ENCODE results near the gene FHIT. TPM values are rescaled to one million over a fixed set of nuclear protein-coding genes. Genes with fewer than 3 reads are reported as not detected.

The FHIT gene
- total and polyA plus RNA-seq, 10 of the 15 experiments (the other 5 are each of a cell fraction or from before 2014, with no cell fraction given), result 4.2 to 14.9 (median 9.4) TPM

GRCh38 chr3:59839283-59839682 is 1412.0 kb downstream of the FHIT start:
- ChIA-PET RAD21 (ENCODE audit: unreplicated experiment) (interaction anchor here (0.7 kb wide), 1 partner anchor 958 kb away, joined by 3 read pairs; no protein-coding TSS in a partner anchor), CTCF (interaction anchor here (1.5 kb wide), 1 partner anchor 18 kb away, joined by 4 read pairs; no protein-coding TSS in a partner anchor), POLR2A (no interaction called here), SMC1A (ENCODE audit: uncharacterized antibody, unreplicated experiment) (interaction anchor here (1.1 kb wide), 1 partner anchor 10 kb away, joined by 4 read pairs; no protein-coding TSS in a partner anchor)
- peaks cover 6% of the 10 kb centered on the region for H3K4me1 ChIP-seq (ENCODE audit: control insufficient read depth, insufficient read depth, low read length)
- H3K4me2 ChIP-seq (ENCODE audit: control insufficient read depth, insufficient read depth), result no peak overlapping the region
- no peaks in the 10 kb centered on the region for H3K79me2 ChIP-seq (ENCODE audit: control insufficient read depth, insufficient read depth, low read length)
- DNase-seq (ENCODE audit: low read depth, low spot score) (no peak), FAIRE-seq (no peak), ATAC-seq (peak; percentile 35)
- intact Hi-C loops (cut with micrococcal nuclease; ENCODE audit: unreplicated experiment) (no loop called here), in situ Hi-C loops (cut with MboI) (no loop called here)
- no peak overlapping the region for H3K27ac ChIP-seq (ENCODE audit: control insufficient read depth, insufficient read depth)
- H3K9me3 ChIP-seq (replicated peaks; ENCODE audit: control insufficient read depth, insufficient read depth, low read length), result no peaks in the 10 kb centered on the region
- H4K20me1 ChIP-seq (ENCODE audit: control insufficient read depth, insufficient read depth), result no peaks in the 10 kb centered on the region
- no peak overlapping the region for H3K4me3 ChIP-seq
- no peak overlapping the region for H2AFZ ChIP-seq (ENCODE audit: control insufficient read depth, low read depth, low read length)
- no TSS peak for BruUV-seq (replicated peaks)
- TF ChIP-seq HDAC6 (IDR thresholded peaks at IDR 0.05; ENCODE audit: unreplicated experiment), result no peak
- H3K9ac ChIP-seq (ENCODE audit: control insufficient read depth, insufficient read depth, low read length), result no peak overlapping the region
- 37% methylated on average over 3 of the region's 3 CpGs for WGBS (ENCODE audit: insufficient coverage, insufficient replicate concordance, low lambda C conversion rate, missing lambda C conversion rate)
- no peaks in the 10 kb centered on the region for H3K27me3 ChIP-seq (replicated peaks in 1 of 2; ENCODE audit: control insufficient read depth in 2 of 2, insufficient read depth in 2 of 2, low read length in 1 of 2)
- no peaks in the 10 kb centered on the region for H3K36me3 ChIP-seq (ENCODE audit: control insufficient read depth in 2 of 2, insufficient read depth in 2 of 2, low read length in 1 of 2)

DNA sequence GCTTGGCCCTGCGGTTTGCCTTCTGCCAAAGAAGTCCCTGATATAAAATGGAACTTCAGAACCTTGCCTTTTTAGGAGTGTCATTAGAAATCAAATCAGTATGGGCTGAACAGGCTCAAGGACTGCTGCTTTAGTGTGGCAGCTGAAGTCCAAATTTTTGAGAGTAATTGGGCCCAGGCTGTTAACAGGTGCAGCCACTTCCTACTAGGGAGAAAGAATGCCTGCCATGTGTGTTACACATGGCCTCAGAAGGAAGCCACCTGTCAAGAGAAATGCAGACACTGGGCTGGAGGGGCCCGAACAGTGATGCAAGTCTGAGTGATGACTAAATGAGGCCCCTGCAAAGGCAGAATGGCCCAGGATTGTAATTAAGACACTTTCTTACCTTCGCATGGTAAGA is 1414.7 kb downstream of the FHIT start:
- DNase-seq (ENCODE audit: low read depth, low spot score) (no peak), FAIRE-seq (no peak), ATAC-seq (no peak)
- intact Hi-C loops (cut with micrococcal nuclease; ENCODE audit: unreplicated experiment) (no loop called here), in situ Hi-C loops (cut with MboI) (no loop called here)
- ChIA-PET SMC1A (ENCODE audit: uncharacterized antibody, unreplicated experiment) (no interaction called here), CTCF (interaction anchor here (0.8 to 1.6 kb wide), 2 partner anchors 21 to 260 kb away, joined by 3 to 6 read pairs; no protein-coding TSS in a partner anchor), RAD21 (ENCODE audit: unreplicated experiment) (interaction anchor here (0.9 kb wide), 1 partner anchor 719 kb away, joined by 3 read pairs; no protein-coding TSS in a partner anchor), POLR2A (no interaction called here)
- Histone ChIP-seq H3K4me3 (no peak overlapping the region), H3K27ac (ENCODE audit: control insufficient read depth, insufficient read depth) (no peak overlapping the region), H3K27me3 (replicated peaks in 1 of 2; ENCODE audit: control insufficient read depth in 2 of 2, insufficient read depth in 2 of 2, low read length in 1 of 2) (no peaks in the 10 kb centered on the region), H3K4me1 (ENCODE audit: control insufficient read depth, insufficient read depth, low read length) (peaks cover 6% of the 10 kb centered on the region), H4K20me1 (ENCODE audit: control insufficient read depth, insufficient read depth) (no peaks in the 10 kb centered on the region), H3K79me2 (ENCODE audit: control insufficient read depth, insufficient read depth, low read length) (no peaks in the 10 kb centered on the region), H3K4me2 (ENCODE audit: control insufficient read depth, insufficient read depth) (no peak overlapping the region), H3K9me3 (replicated peaks; ENCODE audit: control insufficient read depth, insufficient read depth, low read length) (no peaks in the 10 kb centered on the region), H3K36me3 (ENCODE audit: control insufficient read depth in 2 of 2, insufficient read depth in 2 of 2, low read length in 1 of 2) (no peaks in the 10 kb centered on the region), H2AFZ (ENCODE audit: control insufficient read depth, low read depth, low read length) (no peak overlapping the region), H3K9ac (ENCODE audit: control insufficient read depth, insufficient read depth, low read length) (no peak overlapping the region)
- 43% methylated on average over 3 of the region's 3 CpGs for WGBS (ENCODE audit: insufficient coverage, insufficient replicate concordance, low lambda C conversion rate, missing lambda C conversion rate)
- no TSS peak for BruUV-seq (replicated peaks)
- TF ChIP-seq SMAD5 (IDR thresholded peaks at IDR 0.05; ENCODE audit: low read depth) (no peak), ZNF622 (IDR thresholded peaks at IDR 0.05) (no peak), CEBPB (IDR thresholded peaks at IDR 0.05; ENCODE audit: borderline replicate concordance in 1 of 2, low read depth in 2 of 2, low read length in 2 of 2) (no peak), ZBTB40 (IDR thresholded peaks at IDR 0.05; ENCODE audit: borderline replicate concordance) (no peak), PBX3 (IDR thresholded peaks at IDR 0.05; ENCODE audit: insufficient replicate concordance, low read depth, low read length) (no peak), TAF1 (IDR thresholded peaks at IDR 0.05; ENCODE audit: borderline replicate concordance, low read depth, low read length) (no peak), CHD2 (IDR thresholded peaks at IDR 0.05; ENCODE audit: borderline replicate concordance, low read depth, low read length) (no peak)
- TF ChIP-seq, protein P1, sequence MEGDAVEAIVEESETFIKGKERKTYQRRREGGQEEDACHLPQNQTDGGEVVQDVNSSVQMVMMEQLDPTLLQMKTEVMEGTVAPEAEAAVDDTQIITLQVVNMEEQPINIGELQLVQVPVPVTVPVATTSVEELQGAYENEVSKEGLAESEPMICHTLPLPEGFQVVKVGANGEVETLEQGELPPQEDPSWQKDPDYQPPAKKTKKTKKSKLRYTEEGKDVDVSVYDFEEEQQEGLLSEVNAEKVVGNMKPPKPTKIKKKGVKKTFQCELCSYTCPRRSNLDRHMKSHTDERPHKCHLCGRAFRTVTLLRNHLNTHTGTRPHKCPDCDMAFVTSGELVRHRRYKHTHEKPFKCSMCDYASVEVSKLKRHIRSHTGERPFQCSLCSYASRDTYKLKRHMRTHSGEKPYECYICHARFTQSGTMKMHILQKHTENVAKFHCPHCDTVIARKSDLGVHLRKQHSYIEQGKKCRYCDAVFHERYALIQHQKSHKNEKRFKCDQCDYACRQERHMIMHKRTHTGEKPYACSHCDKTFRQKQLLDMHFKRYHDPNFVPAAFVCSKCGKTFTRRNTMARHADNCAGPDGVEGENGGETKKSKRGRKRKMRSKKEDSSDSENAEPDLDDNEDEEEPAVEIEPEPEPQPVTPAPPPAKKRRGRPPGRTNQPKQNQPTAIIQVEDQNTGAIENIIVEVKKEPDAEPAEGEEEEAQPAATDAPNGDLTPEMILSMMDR (IDR thresholded peaks at IDR 0.05 in 2 of 3, conservative IDR thresholded peaks at IDR 0.05 in 1 of 3; ENCODE audit: control insufficient read depth in 2 of 3, extremely low read depth in 1 of 3, insufficient read depth in 1 of 3, low read depth in 3 of 3, low read length in 3 of 3), result no peak
